Activated CD4-positive, alpha-beta memory T cell treated with anti-CD3 and anti-CD28 coated beads for 36 hours (primary cell): ENCODE data around the gene LMAN2. TPM values are rescaled to one million over a fixed set of nuclear protein-coding genes. Genes with fewer than 3 reads are reported as not detected.

Source experiments
- CTCF ChIA-PET: fragments of 350-600 bp; sonication (Branson Sonifier 250); formaldehyde crosslinking; loops from one replicate; lab custom pipeline; 2021; ENCODE audit warnings: antibody characterized with exemption, inconsistent platforms; lab: Charles Lee
- POLR2A ChIA-PET: fragments of 350-600 bp; sonication (Branson Sonifier 250); formaldehyde crosslinking; loops from one replicate; lab custom pipeline; 2021; ENCODE audit warnings: antibody characterized with exemption; lab: Charles Lee
- DNase-seq: peaks from one replicate; pipeline ENCODE4 v3.0.0-alpha.2; 2020
- H3K27ac Mint-ChIP-seq: one replicate; pipeline ENCODE4 v1.8.0; 2021; ENCODE audit warnings: mixed read lengths
- H3K27me3 Mint-ChIP-seq: one replicate; pipeline ENCODE4 v1.8.0; 2021; ENCODE audit warnings: mixed read lengths
- H3K36me3 Mint-ChIP-seq: one replicate; pipeline ENCODE4 v1.8.0; 2021; ENCODE audit warnings: mixed read lengths
- H3K4me1 Mint-ChIP-seq: one replicate; pipeline ENCODE4 v1.8.0; 2021; ENCODE audit warnings: low read depth, mixed read lengths
- H3K4me3 Mint-ChIP-seq: one replicate; pipeline ENCODE4 v1.8.0; 2021; ENCODE audit warnings: mild to moderate bottlenecking, mixed read lengths
- H3K9me3 Mint-ChIP-seq: one replicate; pipeline ENCODE4 v1.8.0; 2021; ENCODE audit warnings: mixed read lengths
- intact Hi-C: fragments of 100-400 bp; cut with micrococcal nuclease; formaldehyde crosslinking; loops from one replicate; pipeline ENCODE4 v1.15.1; 2023
- total RNA-seq, 2 experiments: library from RNA; stranded (reverse); gene quantifications; one replicate each; pipeline ENCODE4 v1.2.3, GENCODE V29; 2021

Gene LMAN2
- total RNA-seq, 2 experiments from 2014 or later: 98.3 to 104 TPM

DNA sequence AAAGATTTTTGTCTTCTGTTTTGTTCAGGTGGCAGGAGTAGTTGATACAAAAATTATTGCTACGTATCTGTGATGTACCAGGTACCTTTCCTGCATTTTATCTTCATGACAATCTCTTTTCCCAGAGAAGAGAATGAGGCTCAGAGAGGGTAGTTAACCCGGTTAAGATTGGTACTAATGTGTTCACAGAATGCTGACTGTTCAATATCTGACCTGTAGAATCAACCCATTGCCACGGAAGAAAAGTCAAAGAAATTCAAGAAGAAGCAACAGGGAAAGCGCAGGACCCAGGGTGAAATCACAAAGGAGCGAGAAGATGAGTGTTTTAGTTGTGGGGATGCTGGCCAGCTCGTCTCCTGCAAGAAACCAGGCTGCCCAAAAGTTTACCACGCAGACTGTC lies 59.7 kb downstream of the LMAN2 start:
- Mint-ChIP-seq H3K9me3 (no peaks in the 10 kb centered on the region), H3K36me3 (peaks cover 35% of the 10 kb centered on the region), H3K27me3 (no peaks in the 10 kb centered on the region), H3K4me3 (no peak overlapping the region), H3K27ac (no peak overlapping the region), H3K4me1 (peaks cover 16% of the 10 kb centered on the region)
- ChIA-PET CTCF (no interaction called here), POLR2A (interaction anchor here (0.6 kb wide), 1 partner anchor 636 kb away, joined by 6 read pairs; no protein-coding TSS in a partner anchor)
- DNase-seq: no peak
- intact Hi-C loops: no loop called here

DNA sequence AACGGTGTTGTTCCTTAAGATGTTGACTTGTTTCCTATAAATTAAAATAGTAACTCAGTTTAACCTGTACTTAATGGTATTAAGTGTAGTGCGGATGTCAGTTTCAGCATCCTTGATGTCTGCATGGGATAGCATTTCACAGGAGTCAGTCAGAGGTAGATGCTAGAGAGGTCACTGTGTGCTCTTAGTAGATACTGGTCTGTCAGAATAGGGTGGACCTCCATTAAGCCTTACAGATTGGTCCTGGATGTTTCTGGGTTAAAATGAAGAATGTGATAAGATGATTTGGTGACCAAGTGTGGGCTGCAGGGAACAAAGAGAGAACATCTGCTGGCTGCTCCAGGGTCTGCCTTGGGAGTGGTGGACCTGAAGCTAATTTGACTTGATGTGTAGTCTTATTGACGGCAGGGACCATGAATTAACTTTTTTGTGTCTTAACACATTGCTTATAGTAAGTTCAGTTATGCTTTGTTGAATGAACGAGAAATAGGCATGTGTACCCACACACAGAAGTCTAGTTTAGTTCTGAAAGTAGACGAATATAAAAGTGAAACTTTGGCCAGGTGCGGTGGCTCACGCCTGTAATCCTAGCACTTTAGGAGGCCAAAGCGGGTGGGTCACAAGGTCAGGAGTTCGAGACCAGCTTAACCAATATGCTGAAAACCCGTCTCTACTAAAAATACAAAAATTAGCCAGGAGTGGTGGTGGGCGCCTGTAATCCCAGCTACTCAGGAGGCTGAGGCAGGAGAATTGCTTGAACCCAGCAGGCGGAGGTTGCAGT lies 60.5 kb downstream of the LMAN2 start:
- Mint-ChIP-seq H3K4me3 (no peak overlapping the region), H3K27me3 (no peaks in the 10 kb centered on the region), H3K4me1 (peaks cover 9% of the 10 kb centered on the region), H3K27ac (no peak overlapping the region), H3K36me3 (peaks cover 31% of the 10 kb centered on the region), H3K9me3 (no peaks in the 10 kb centered on the region)
- intact Hi-C loops: no loop called here
- CTCF ChIA-PET: no interaction called here
- no peak for DNase-seq
- POLR2A ChIA-PET: no interaction called here

DNA sequence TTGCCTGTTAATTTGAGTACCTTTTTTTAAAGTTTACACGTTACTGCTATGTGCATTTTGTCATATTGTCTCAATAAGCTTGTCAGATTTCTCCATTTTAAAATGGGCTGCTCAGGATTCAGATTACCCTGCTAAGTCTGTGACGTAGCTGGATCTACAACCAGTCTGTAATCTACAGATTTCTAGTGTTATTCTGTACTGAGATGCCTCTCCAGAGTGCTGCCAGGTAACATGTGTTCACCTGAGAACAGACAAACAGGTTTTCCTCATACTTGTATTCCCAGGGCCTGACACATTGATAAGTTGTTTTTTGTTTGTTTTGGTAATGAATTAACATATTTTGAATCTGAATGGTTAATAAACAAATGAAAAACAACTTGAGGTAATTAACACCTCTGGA lies 63.3 kb downstream of the LMAN2 start:
- ChIA-PET CTCF (interaction anchor here (0.7 kb wide), 1 partner anchor 11 kb away, joined by 3 read pairs; no protein-coding TSS in a partner anchor), POLR2A (no interaction called here)
- Mint-ChIP-seq H3K27ac (no peak overlapping the region), H3K4me3 (no peak overlapping the region), H3K27me3 (no peaks in the 10 kb centered on the region), H3K36me3 (peaks cover 36% of the 10 kb centered on the region), H3K4me1 (no peaks in the 10 kb centered on the region), H3K9me3 (no peaks in the 10 kb centered on the region)
- no peak for DNase-seq
- intact Hi-C loops: no loop called here

Other genes with a start within 250 kb of the LMAN2 start
- gene NSD1, start 217.9 kb downstream of the LMAN2 start, total RNA-seq: 10 to 100 TPM; 54.6 to 55.5 TPM
- 10 to 100 TPM; 21.7 to 22.1 TPM for gene RAB24, start 47.9 kb downstream of the LMAN2 start, total RNA-seq
- gene PRELID1, start 47.9 kb downstream of the LMAN2 start, total RNA-seq: 100 to 1,000 TPM; 247 to 248 TPM
- gene MXD3, start 39.8 kb downstream of the LMAN2 start, total RNA-seq: 10 to 100 TPM; 31.2 to 33.4 TPM
- gene RGS14, start 6.3 kb upstream of the LMAN2 start, total RNA-seq: 10 to 100 TPM; 43.9 to 47.2 TPM
- under 1 TPM in 1 of 2 experiments, not detected in 1; 0.15 TPM for gene SLC34A1, start 32.8 kb upstream of the LMAN2 start, total RNA-seq
- gene PFN3, start 49.0 kb upstream of the LMAN2 start, total RNA-seq: not detected
- gene F12, start 57.9 kb upstream of the LMAN2 start, total RNA-seq: 1 to 10 TPM; 5.1 to 5.9 TPM
- 100 to 1,000 TPM; 177 to 178 TPM for gene GRK6, start 75.0 kb upstream of the LMAN2 start, total RNA-seq
- 10 to 100 TPM; 13.3 to 13.6 TPM for gene PRR7, start 95.1 kb upstream of the LMAN2 start, total RNA-seq
- gene DBN1, start 122.0 kb upstream of the LMAN2 start, total RNA-seq: 10 to 100 TPM; 12.1 to 15.9 TPM
- 10 to 100 TPM; 50.2 to 56.6 TPM for gene PDLIM7, start 145.9 kb upstream of the LMAN2 start, total RNA-seq
- gene DOK3, start 158.2 kb upstream of the LMAN2 start, total RNA-seq: 1 to 10 TPM in 1 of 2 experiments, under 1 TPM in 1; 0.52 to 1.3 TPM
- 100 to 1,000 TPM; 143 to 145 TPM for gene DDX41, start 165.3 kb upstream of the LMAN2 start, total RNA-seq
- 10 to 100 TPM; 70.7 to 75.4 TPM for gene FAM193B, start 202.9 kb upstream of the LMAN2 start, total RNA-seq
- gene TMED9, start 240.5 kb upstream of the LMAN2 start, total RNA-seq: 100 to 1,000 TPM; 135 to 144 TPM
- gene B4GALT7, start 248.5 kb upstream of the LMAN2 start, total RNA-seq: 10 to 100 TPM; 15.4 to 16.2 TPM